Suppressor macrophage (primary cell): ENCODE measurements around the gene ACOT7.
"Not testable (repeated sequence)": the region's sequence is repeated elsewhere in the genome, so short reads cannot be mapped to it uniquely, and the experiment has no call there.

Source experiments
- DNase-seq, 4 experiments: peaks; one replicate each; pipeline ENCODE4 v3.0.0-alpha.2; 2020 to 2022

The ACOT7 gene

GRCh38 chr1:6310116-6310848, 83.3 kb downstream of the ACOT7 start:
- no peak for DNase-seq

GRCh38 chr1:6309564-6309963, 84.0 kb downstream of the ACOT7 start:
- no peak for DNase-seq

GRCh38 chr1:6308449-6308848, 85.1 kb downstream of the ACOT7 start:
- no peak for DNase-seq

GRCh38 chr1:6307682-6308081, 85.9 kb downstream of the ACOT7 start:
- DNase-seq, result not testable (repeated sequence)

GRCh38 chr1:6307099-6307498, 86.5 kb downstream of the ACOT7 start:
- DNase-seq, result no peak

- DNase-seq, result no peak
These were observed 90.1 kb downstream of the ACOT7 start for GRCh38 chr1:6303397-6304012.

- no peak for DNase-seq
These were observed 91.0 kb downstream of the ACOT7 start for GRCh38 chr1:6302568-6302967.

- no peak for DNase-seq
These were observed 92.0 kb downstream of the ACOT7 start for GRCh38 chr1:6301526-6301925.

GRCh38 chr1:6300342-6301048, 93.1 kb downstream of the ACOT7 start:
- DNase-seq, result no peak

- DNase-seq, result no peak
These were observed 93.9 kb downstream of the ACOT7 start for GRCh38 chr1:6299557-6300165.

- no peak for DNase-seq
These were observed 94.6 kb downstream of the ACOT7 start for GRCh38 chr1:6298940-6299465.

GRCh38 chr1:6298530-6298929, 95.0 kb downstream of the ACOT7 start:
- no peak for DNase-seq

- DNase-seq, result no peak
These were observed 97.7 kb downstream of the ACOT7 start for GRCh38 chr1:6295910-6296309.

GRCh38 chr1:6294890-6295556, 98.5 kb downstream of the ACOT7 start:
- DNase-seq, result no peak

GRCh38 chr1:6294080-6294889, 99.3 kb downstream of the ACOT7 start:
- no peak for DNase-seq

GRCh38 chr1:6292102-6292501, 101.5 kb downstream of the ACOT7 start:
- no peak for DNase-seq

- DNase-seq, result no peak
These were observed 104.9 kb downstream of the ACOT7 start for GRCh38 chr1:6288665-6289064.

- no peak for DNase-seq
These were observed 105.5 kb downstream of the ACOT7 start for GRCh38 chr1:6288026-6288425.

- DNase-seq, result no peak
These were observed 106.1 kb downstream of the ACOT7 start for GRCh38 chr1:6287431-6287886.

- no peak for DNase-seq
These were observed 106.5 kb downstream of the ACOT7 start for GRCh38 chr1:6287029-6287428.

GRCh38 chr1:6286266-6286665, 107.3 kb downstream of the ACOT7 start:
- no peak for DNase-seq

- DNase-seq, result no peak
These were observed 108.2 kb downstream of the ACOT7 start for GRCh38 chr1:6285336-6285735.
